HCT116 (cell line): ENCODE data around the gene MIA2. TPM values are rescaled to one million over a fixed set of nuclear protein-coding genes. Genes with fewer than 3 reads are reported as not detected.

ENCODE experiments used
- ATAC-seq: fragments of 200-7000 bp; cut with Tn5 transposase; 2 replicates; pipeline ENCODE4 v1.9.1; 2020; ENCODE audit warnings: mild to moderate bottlenecking, moderate library complexity
- BruUV-seq: library from RNA; stranded (reverse); fragments of 400-500 nt; replicated peaks from 2 replicates; lab custom pipeline; 2021; lab: Mats Ljungman, UMichigan
- CTCF ChIA-PET: fragments of 300-600 bp; sonication (Branson Sonifier 250); formaldehyde crosslinking; loops from one replicate; lab custom pipeline; 2021; ENCODE audit warnings: antibody characterized with exemption; lab: Charles Lee
- POLR2A ChIA-PET: fragments of 300-600, 350-600 bp; sonication (Branson Sonifier 250); formaldehyde crosslinking; loops from one replicate; lab custom pipeline; 2021; ENCODE audit warnings: antibody characterized with exemption; lab: Charles Lee
- RAD21 ChIA-PET, 2 experiments: fragments of 300-600 bp; sonication (Branson Sonifier 250); formaldehyde crosslinking; loops; one replicate each; lab custom pipeline; 2023; ENCODE audit warnings: low total read pairs in 2 of 2; ENCODE audit not compliant: uncharacterized antibody in 2 of 2, unreplicated experiment in 2 of 2, low non-redundant PET in 1 of 2; lab: Charles Lee
- DNase-seq: peaks from one replicate; pipeline ENCODE4 v3.0.0-alpha.2; 2010; ENCODE audit warnings: low read depth, low spot score
- H2AFZ ChIP-seq: fragments of 200-600 bp; shearing (Covaris generic), sonication (generic); 2 replicates; pipeline ENCODE4 v1.6.1; 2017; ENCODE audit warnings: low read depth, mixed run types, mixed read lengths, antibody characterized with exemption, low read length; ENCODE audit not compliant: poor library complexity, severe bottlenecking
- H3K27ac ChIP-seq: 2 replicates; pipeline ENCODE4 v1.5.1; 2012; ENCODE audit warnings: low read depth, low read length
- H3K27me3 ChIP-seq: fragments of 200-600 bp; sonication (generic); 2 replicates; pipeline ENCODE4 v1.6.1; 2016; ENCODE audit warnings: mixed run types, low read length, mixed read lengths; ENCODE audit not compliant: insufficient read depth
- H3K36me3 ChIP-seq, 2 experiments: fragments of 200-500 bp in 1 of 2; fragments of 200-600 bp in 1 of 2; sonication (Bioruptor generic) in 1 of 2; sonication (generic) in 1 of 2; 2 replicates each; pipeline versions ENCODE4 v1.5.1 to v1.6.1; 2014 to 2016; ENCODE audit warnings: low read length in 2 of 2, inconsistent platforms in 1 of 2, mixed read lengths in 1 of 2, mixed run types in 1 of 2; ENCODE audit not compliant: insufficient read depth in 2 of 2, control insufficient read depth in 1 of 2
- H3K4me1 ChIP-seq, 2 experiments: fragments of 200-600 bp in 1 of 2; sonication (generic) in 1 of 2; 2 replicates each; pipeline versions ENCODE4 v1.5.1 to v1.6.1; 2012 to 2017; ENCODE audit warnings: low read length in 2 of 2, inconsistent platforms in 1 of 2, mild to moderate bottlenecking in 1 of 2, mixed read lengths in 1 of 2, mixed run types in 1 of 2, moderate library complexity in 1 of 2; ENCODE audit not compliant: insufficient read depth in 2 of 2, control insufficient read depth in 1 of 2
- H3K4me2 ChIP-seq: fragments of 200-600 bp; sonication (generic); 2 replicates; pipeline ENCODE4 v1.6.1; 2017; ENCODE audit warnings: mixed run types, low read length, mixed read lengths
- H3K4me3 ChIP-seq, 2 experiments: fragments of 200-600 bp in 1 of 2; sonication (generic) in 1 of 2; replicated peaks in 1 of 2; 2 replicates each; pipeline ENCODE4 v1.5.1; 2011 to 2016; ENCODE audit warnings: low read length in 2 of 2, control low read depth in 1 of 2, low read depth in 1 of 2, mild to moderate bottlenecking in 1 of 2, mixed read lengths in 1 of 2, mixed run types in 1 of 2
- H3K79me2 ChIP-seq: fragments of 200-600 bp; sonication (generic); 2 replicates; pipeline ENCODE4 v1.6.1; 2017; ENCODE audit warnings: mild to moderate bottlenecking, mixed run types, low read length, moderate library complexity, mixed read lengths; ENCODE audit not compliant: insufficient read depth
- H3K9ac ChIP-seq: fragments of 200-600 bp; sonication (generic); 2 replicates; pipeline ENCODE4 v1.6.1; 2016; ENCODE audit warnings: low read length, mixed read lengths
- H3K9me2 ChIP-seq: fragments of 200-600 bp; sonication (generic), shearing (Covaris generic); 2 replicates; pipeline ENCODE4 v1.6.1; 2017; ENCODE audit warnings: mixed run types, mild to moderate bottlenecking, moderate library complexity; ENCODE audit not compliant: insufficient read depth
- H3K9me3 ChIP-seq, 2 experiments: fragments of 200-500 bp in 1 of 2; fragments of 200-600 bp in 1 of 2; sonication (Bioruptor generic) in 1 of 2; sonication (generic) in 1 of 2; 2 replicates each; pipeline ENCODE4 v1.6.1; 2014 to 2017; ENCODE audit warnings: low read length in 2 of 2, mixed read lengths in 2 of 2, inconsistent platforms in 1 of 2, low read depth in 1 of 2, mild to moderate bottlenecking in 1 of 2, mixed run types in 1 of 2, moderate library complexity in 1 of 2; ENCODE audit not compliant: control insufficient read depth in 1 of 2, insufficient read depth in 1 of 2
- H4K20me1 ChIP-seq: fragments of 200-600 bp; sonication (generic), shearing (Covaris generic); 2 replicates; pipeline ENCODE4 v1.6.1; 2017; ENCODE audit warnings: mixed run types, mild to moderate bottlenecking, moderate library complexity; ENCODE audit not compliant: insufficient read depth
- FOSL1 ChIP-seq: IDR thresholded peaks from 2 replicates; pipeline ENCODE4 v1.6.1; 2012; ENCODE audit warnings: low read depth
- MAX ChIP-seq: IDR thresholded peaks from 2 replicates; pipeline ENCODE4 v1.6.1; 2012
- SIN3A ChIP-seq: IDR thresholded peaks from 2 replicates; pipeline ENCODE4 v1.6.1; 2012; ENCODE audit warnings: low read depth
- TCF7L2 ChIP-seq: IDR thresholded peaks from 2 replicates; pipeline ENCODE4 v1.7.0; 2011; ENCODE audit warnings: borderline replicate concordance, inconsistent platforms; ENCODE audit not compliant: insufficient read depth, insufficient read length; ENCODE audit errors: extremely low read depth
- YY1 ChIP-seq: IDR thresholded peaks from 2 replicates; pipeline ENCODE4 v1.6.1; 2011; ENCODE audit warnings: low read length, low read depth, moderate library complexity, mild to moderate bottlenecking; ENCODE audit not compliant: insufficient replicate concordance; ENCODE audit errors: extremely low read depth
- ZBTB33 ChIP-seq: IDR thresholded peaks from 2 replicates; pipeline ENCODE4 v1.6.1; 2011; ENCODE audit warnings: mild to moderate bottlenecking, low read length, moderate library complexity; ENCODE audit not compliant: insufficient replicate concordance; ENCODE audit errors: extremely low read depth
- ZFX ChIP-seq: fragments of 450-650 bp; IDR thresholded peaks from 2 replicates; pipeline ENCODE4 v1.6.1; 2017
- intact Hi-C: fragments of 100-400 bp; cut with micrococcal nuclease; formaldehyde crosslinking; loops from 2 replicates; pipeline ENCODE4 v1.10.0; 2022
- total RNA-seq: library from RNA; stranded (reverse); gene quantifications from one replicate; pipeline ENCODE4 v1.2.1, GENCODE V29; 2021; ENCODE audit not compliant: unreplicated experiment

MIA2 gene
- total RNA-seq, 1 experiment from 2014 or later, result 31.1 TPM

GRCh38 chr14:39266525-39266870 lies 32.8 kb downstream of the MIA2 start:
- POLR2A ChIA-PET, result interaction anchor here (0.6 to 1.4 kb wide), 5 partner anchors 11 to 160 kb away, joined by 3 to 7 read pairs (median 3); partner anchors contain the start of gene TRAPPC6B

More at GRCh38 chr14:39266525-39266870, 32.8 kb downstream of the MIA2 start:
- Histone ChIP-seq H3K9ac (peak overlapping the region; percentile 86), H3K4me2 (peak overlapping the region; percentile 76), H3K4me3 (peak overlapping the region; percentile 85 to 93), H4K20me1 (no peaks in the 10 kb centered on the region), H3K79me2 (peaks cover 42% of the 10 kb centered on the region), H3K27ac (peak overlapping the region; percentile 91), H3K4me1 (peaks cover 26 to 51% of the 10 kb centered on the region in 2 experiments), H2AFZ (no peak overlapping the region), H3K27me3 (no peaks in the 10 kb centered on the region), H3K9me3 (peaks cover 0 to 3% of the 10 kb centered on the region in 2 experiments; a peak in 1 of 4 replicates), H3K9me2 (no peaks in the 10 kb centered on the region), H3K36me3 (no peaks in the 10 kb centered on the region)
- ATAC-seq (peak; percentile 57), DNase-seq (peak; percentile 72)
- RAD21 ChIA-PET, result interaction anchor here (0.9 to 1.2 kb wide), 2 partner anchors 9 to 34 kb away, joined by 3 read pairs; no protein-coding TSS in a partner anchor
- CTCF ChIA-PET, result no interaction called here
- no TSS peak for BruUV-seq
- intact Hi-C loops, result loop anchor here (5.0 kb wide), 3 partner anchors 49 to 166 kb away; partner anchors contain the start of genes FBXO33 and GEMIN2
- TF ChIP-seq ZFX (peak; percentile 69; the same call in 1 of the 2 replicates), TCF7L2 (no peak), YY1 (peak; percentile 33), SIN3A (peak; percentile 62; the same call in 1 of the 2 replicates), ZBTB33 (peak; percentile 23), FOSL1 (no peak), MAX (no peak)
